Mesodermal cell (in vitro differentiated cells): ENCODE data around the gene TBC1D24.
A peak's percentile ranks its signal among the peaks of the same experiment; 100 is the strongest.

Source experiments
- H3K27ac ChIP-seq: 2 replicates; pipeline ENCODE4 v1.7.0; 2013; ENCODE audit warnings: mild to moderate bottlenecking, low read depth, low read length, moderate library complexity; ENCODE audit not compliant: severe bottlenecking
- H3K36me3 ChIP-seq: 2 replicates; pipeline ENCODE4 v1.7.1; 2013; ENCODE audit warnings: mild to moderate bottlenecking, low read length, moderate library complexity; ENCODE audit not compliant: control insufficient read depth, insufficient read depth
- H3K4me1 ChIP-seq: one replicate; pipeline ENCODE4 v1.7.1; 2013; ENCODE audit warnings: mild to moderate bottlenecking, low read length; ENCODE audit not compliant: insufficient read depth, control insufficient read depth, poor library complexity, severe bottlenecking
- H3K4me3 ChIP-seq: 2 replicates; pipeline ENCODE4 v1.7.0; 2013; ENCODE audit warnings: low read length, control low read depth, mild to moderate bottlenecking; ENCODE audit not compliant: insufficient read depth, poor library complexity, severe bottlenecking; ENCODE audit errors: extremely low read depth
- H3K9me3 ChIP-seq: 2 replicates; pipeline ENCODE4 v1.7.1; 2013; ENCODE audit warnings: mild to moderate bottlenecking, low read length, moderate library complexity; ENCODE audit not compliant: control insufficient read depth
- WGBS, 2 experiments: methylation state at CpG; one replicate each; pipeline ENCODE4 v1.1.5; 2013; ENCODE audit warnings: missing lambda C conversion rate in 2 of 2; ENCODE audit not compliant: insufficient coverage in 2 of 2; 5-methylcytosine and 5-hydroxymethylcytosine counted together

The TBC1D24 gene

DNA sequence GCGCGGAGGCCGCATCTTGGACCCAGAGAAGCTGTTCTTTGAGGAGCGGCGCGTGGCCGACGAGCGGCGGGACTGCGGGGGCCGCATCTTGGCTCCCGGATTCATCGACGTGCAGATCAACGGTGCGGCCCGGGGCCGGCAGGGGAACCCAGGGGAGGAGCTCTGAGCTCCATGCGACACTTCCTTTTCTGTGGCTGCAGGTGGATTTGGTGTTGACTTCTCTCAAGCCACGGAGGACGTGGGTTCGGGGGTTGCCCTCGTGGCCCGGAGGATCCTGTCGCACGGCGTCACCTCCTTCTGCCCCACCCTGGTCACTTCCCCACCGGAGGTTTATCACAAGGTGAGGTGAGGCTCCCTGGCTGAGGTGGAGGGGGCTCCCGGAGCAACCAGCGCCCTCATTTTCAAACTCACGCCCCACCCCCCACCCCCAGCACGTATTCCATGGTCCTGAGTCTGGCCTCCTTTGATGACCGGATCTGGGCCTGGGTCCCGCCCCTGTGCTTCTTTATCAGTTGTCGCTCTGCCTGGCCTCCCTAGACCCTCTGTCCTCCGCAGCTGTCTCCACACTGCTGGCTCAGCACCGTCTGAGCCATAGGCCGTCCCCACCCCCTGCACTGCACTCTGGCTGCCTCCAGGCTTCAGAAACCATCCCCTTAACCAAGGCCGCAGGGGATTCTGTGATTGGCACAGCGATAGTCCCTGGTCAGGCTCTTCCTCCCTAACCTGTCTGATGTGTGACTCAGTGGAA lies 46.0 kb downstream of the TBC1D24 start:
- Histone ChIP-seq H3K27ac (peak overlapping the region; percentile 57), H3K9me3 (no peaks in the 10 kb centered on the region), H3K36me3 (peaks cover 50% of the 10 kb centered on the region), H3K4me3 (peak overlapping the region; percentile 56), H3K4me1 (peaks cover 30% of the 10 kb centered on the region)
- WGBS, 2 experiments, result 21% methylated on average over 27 to 31 of the region's 41 CpGs

DNA sequence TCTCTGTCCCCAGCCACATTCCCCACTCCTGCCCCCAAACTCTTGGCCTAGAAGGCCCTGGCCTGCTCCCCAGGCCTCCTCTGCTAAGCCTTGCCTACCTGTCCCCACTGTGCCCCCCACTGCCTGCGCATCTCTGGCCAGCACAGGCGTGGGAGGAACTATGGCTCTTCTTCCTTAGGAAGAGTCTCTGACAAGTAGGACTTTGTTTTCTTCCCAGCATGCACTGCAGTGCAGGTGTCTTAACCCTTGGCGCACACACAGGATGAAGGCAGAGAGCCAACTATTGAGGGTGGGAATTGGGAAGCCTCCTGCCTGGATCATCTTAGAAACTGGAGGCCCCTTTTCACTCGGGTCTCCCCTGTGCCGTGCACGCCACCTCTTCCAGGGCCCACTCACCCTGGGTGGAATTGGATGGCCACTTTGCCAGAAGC lies 48.9 kb downstream of the TBC1D24 start:
- no peak overlapping the region for H3K27ac ChIP-seq
- peaks cover 64% of the 10 kb centered on the region for H3K36me3 ChIP-seq
- WGBS, 2 experiments, result 88 to 98% methylated on average over 5 of the region's 6 CpGs
- H3K4me1 ChIP-seq, result peaks cover 10% of the 10 kb centered on the region
- H3K4me3 ChIP-seq, result no peak overlapping the region
- H3K9me3 ChIP-seq, result no peaks in the 10 kb centered on the region

DNA sequence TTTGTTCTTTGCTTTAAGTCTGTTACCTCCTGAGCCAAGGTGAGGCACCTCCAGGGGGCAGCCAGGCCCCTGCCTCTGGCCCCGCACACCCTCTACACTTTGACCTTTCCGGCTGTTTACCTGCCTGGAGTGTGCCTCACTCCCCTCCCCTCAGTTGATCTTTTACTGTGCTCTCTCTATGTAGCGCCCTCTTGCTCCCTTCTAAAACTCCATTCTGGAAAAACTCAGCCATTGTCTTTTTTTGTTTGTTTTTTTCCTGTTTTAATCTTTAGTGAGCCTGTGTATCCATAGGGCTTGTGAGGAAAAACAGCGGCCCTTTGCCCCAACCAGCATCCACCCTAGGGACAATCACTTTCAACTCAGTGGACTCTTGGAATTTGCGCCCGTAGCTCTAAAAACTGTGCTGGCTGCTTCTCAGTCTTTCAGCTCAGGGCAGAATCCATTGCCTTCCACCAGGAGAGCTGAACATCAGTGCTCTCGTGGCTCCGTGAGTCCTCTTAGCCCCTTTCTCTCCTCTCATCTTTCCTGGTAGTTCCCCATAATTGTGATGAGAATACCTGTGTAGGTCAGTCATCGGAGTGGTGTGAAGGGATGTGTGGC lies 49.5 kb downstream of the TBC1D24 start:
- Histone ChIP-seq H3K4me3 (no peak overlapping the region), H3K4me1 (peaks cover 8% of the 10 kb centered on the region), H3K36me3 (peaks cover 65% of the 10 kb centered on the region), H3K27ac (no peak overlapping the region), H3K9me3 (no peaks in the 10 kb centered on the region)
- WGBS, 2 experiments, result 96 to 98% methylated on average over 5 to 7 of the region's 9 CpGs

DNA sequence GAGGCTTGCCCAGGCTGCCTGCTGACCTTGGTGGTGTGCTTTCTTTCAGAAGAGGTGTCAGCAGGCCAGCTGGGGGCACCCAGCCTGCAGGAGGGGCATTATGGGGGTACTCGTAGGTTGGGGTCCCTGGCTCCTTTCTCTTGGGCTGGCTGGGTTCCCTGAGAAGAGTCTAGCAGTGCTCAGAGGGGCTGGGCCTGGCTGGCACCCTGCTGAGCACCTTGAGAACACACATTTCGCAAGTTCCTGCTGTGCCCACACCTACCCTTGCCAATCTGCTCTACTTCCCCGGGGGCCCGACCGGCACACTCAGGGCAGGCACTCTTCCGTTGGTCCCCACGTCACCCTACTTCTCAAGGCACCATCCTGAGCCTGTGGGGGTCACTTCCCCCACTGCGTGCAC lies 51.2 kb downstream of the TBC1D24 start:
- Histone ChIP-seq H3K27ac (no peak overlapping the region), H3K4me3 (no peak overlapping the region), H3K36me3 (peaks cover 71% of the 10 kb centered on the region), H3K4me1 (peaks cover 4% of the 10 kb centered on the region), H3K9me3 (no peaks in the 10 kb centered on the region)
- WGBS, 2 experiments, result 91 to 98% methylated on average over 7 to 8 of the region's 8 CpGs

DNA sequence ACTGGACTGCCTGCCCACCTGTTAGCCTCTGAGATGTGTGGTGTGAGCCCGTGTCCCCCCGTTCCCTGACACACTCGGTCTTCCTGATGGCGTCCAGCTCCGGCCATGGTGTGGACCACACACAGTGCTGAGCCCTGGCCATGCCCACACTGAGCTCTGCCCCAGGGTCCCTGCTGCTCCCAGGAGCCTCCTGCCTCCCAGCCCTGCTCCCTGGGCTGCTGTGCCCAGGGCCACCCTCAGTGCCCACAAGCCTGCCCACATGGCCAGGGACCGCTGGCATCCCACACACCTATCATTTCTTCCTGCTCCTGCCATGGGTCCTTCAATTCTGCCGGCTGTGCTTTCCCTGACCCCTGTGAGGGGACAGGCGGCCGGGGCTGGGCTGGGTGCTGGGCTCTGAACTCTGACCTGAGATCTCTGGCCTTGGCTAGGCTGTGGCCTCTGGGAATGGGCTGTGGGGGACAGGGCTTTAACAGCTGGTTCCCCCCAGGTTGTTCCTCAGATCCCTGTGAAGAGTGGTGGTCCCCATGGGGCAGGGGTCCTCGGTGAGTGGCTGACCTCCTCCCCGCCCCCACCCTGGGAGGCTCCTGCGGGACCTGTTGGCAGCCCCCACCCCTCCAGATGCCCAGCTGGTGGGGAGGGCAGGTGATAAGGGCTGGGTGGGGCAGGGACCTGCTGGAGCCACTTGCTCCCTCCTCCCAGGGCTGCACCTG lies 52.3 kb downstream of the TBC1D24 start:
- Histone ChIP-seq H3K27ac (no peak overlapping the region), H3K36me3 (peaks cover 63% of the 10 kb centered on the region), H3K4me1 (no peaks in the 10 kb centered on the region), H3K4me3 (no peak overlapping the region), H3K9me3 (no peaks in the 10 kb centered on the region)
- WGBS, 2 experiments, result 93 to 95% methylated on average over 10 to 12 of the region's 12 CpGs

DNA sequence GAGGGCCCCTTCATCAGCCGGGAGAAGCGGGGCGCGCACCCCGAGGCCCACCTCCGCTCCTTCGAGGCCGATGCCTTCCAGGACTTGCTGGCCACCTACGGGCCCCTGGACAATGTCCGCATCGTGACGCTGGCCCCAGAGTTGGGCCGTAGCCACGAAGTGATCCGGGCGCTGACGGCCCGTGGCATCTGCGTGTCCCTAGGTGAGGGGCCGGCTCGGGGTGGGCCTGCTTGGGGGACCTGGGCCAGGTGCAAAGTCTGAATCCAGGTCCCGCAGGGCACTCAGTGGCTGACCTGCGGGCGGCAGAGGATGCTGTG lies 52.8 kb downstream of the TBC1D24 start:
- H3K9me3 ChIP-seq, result no peaks in the 10 kb centered on the region
- 95 to 97% methylated on average over 20 to 21 of the region's 24 CpGs for WGBS, 2 experiments
- H3K27ac ChIP-seq, result no peak overlapping the region
- H3K4me3 ChIP-seq, result no peak overlapping the region
- H3K36me3 ChIP-seq, result peaks cover 58% of the 10 kb centered on the region
- H3K4me1 ChIP-seq, result peaks cover 2% of the 10 kb centered on the region

DNA sequence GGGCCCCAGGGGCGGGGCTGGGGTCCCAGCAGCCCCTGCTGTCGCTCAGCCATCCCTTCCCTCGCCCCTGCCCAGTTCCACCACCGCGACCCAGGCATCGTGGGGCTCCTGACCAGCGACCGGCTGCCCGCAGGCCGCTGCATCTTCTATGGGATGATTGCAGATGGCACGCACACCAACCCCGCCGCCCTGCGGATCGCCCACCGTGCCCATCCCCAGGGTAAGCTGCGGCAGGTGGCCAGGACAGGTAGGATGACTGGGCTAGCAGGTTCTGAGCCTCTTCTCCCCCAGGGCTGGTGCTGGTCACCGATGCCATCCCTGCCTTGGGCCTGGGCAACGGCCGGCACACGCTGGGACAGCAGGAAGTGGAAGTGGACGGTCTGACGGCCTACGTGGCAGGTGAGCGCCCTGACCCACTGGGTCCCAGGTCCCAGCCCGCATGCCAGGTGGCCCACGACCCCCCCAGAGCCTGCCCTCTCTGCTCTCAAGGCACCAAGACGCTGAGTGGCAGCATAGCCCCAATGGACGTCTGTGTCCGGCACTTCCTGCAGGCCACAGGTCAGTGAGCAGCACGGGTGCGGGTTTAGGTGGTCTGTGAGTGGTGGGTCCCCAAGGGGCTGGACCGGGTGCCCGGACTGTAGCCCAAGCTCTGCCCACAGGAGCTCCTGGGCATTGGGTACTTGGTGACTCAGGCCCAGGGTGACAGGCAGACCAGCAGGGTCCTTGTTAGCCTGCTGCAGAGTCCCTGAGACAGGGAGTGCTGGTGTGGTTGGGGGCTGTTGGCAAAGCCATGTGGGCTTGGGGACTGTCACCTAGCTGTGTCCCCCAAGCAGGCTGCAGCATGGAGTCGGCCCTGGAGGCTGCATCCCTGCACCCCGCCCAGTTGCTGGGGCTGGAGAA lies 53.5 kb downstream of the TBC1D24 start:
- WGBS, 2 experiments, result 96 to 98% methylated on average over 31 to 33 of the region's 36 CpGs
- H3K4me3 ChIP-seq, result no peak overlapping the region
- H3K27ac ChIP-seq, result no peak overlapping the region

DNA sequence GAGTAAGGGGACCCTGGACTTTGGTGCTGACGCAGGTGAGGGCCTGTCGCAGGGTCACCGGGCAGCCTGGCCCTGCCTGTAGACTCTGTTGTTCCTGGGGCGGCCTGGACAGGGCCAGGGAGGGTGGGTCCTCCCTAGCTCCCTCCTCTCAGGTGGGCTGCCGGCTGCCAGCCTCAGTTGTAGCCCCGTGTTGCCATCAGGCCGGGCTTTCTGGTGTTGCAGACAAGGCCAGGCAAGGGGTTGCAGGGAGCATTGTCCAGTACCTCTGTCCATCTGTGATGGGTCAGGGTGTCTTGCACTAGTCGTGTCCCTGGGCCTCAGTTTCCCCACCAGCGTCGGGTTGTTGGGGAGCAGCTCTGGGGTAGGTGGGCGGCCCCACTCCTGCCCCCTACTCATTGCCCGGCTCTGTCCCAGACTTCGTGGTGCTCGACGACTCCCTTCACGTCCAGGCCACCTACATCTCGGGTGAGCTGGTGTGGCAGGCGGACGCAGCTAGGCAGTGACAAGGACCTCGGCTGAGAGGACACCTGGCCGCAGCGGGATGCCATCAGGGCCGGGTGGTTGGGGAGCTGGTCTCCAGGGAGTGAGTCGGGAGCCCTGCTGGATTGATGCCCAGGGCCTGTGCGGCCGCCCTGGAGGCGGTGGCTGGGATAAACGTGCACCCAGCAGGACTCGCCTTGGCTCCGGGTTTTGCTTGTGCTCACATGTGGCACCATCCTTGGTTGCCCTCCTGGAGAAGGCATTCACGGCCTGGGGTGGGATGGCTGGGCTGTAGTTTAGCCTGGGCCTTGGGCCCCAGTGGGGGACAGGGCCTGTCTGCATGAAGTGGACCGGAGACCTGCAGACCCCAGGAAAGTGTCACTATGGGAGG lies 54.4 kb downstream of the TBC1D24 start:
- H3K4me3 ChIP-seq, result no peak overlapping the region

More for the DNA sequence above, 53.5 kb downstream of the TBC1D24 start:
- Histone ChIP-seq H3K36me3 (peaks cover 52% of the 10 kb centered on the region), H3K9me3 (no peaks in the 10 kb centered on the region), H3K4me1 (peaks cover 5% of the 10 kb centered on the region)

DNA sequence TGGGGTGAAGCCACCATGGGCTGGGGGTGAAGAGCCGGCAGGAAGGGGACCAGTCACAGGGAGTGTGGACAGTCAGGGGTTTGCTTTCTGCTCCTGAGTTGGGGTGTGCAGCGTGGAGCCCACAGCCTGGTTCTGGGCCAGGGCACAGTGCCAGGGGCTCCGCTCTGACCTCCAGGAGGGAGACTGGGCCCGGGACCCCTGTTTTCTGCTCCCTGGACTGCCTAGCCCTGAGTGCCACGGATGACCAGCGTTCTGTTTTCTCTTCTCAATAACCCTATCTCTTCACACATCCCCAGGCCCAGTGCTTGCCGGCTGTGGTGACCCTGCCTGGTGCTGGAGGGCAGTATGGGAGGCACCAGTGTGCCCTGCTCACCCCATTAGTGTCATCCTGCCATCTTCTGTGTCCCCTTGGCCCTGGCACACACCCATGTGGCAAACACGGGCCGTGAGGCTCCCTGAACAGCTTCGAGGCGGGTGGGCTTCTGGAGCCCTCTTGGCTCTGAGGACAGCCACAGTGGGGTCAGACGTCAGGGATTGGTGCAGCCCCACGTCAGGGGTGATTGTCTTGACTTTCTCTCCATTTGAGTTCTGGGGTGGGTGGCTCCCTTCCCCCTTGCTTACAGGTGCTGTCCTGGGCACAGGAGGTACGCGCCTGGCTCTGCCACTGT lies 55.2 kb downstream of the TBC1D24 start:
- WGBS, 2 experiments, result 93 to 96% methylated on average over 9 to 14 of the region's 15 CpGs
- no peak overlapping the region for H3K4me3 ChIP-seq
- no peak overlapping the region for H3K27ac ChIP-seq
- peaks cover 11% of the 10 kb centered on the region for H3K4me1 ChIP-seq
- H3K9me3 ChIP-seq, result no peaks in the 10 kb centered on the region
- H3K36me3 ChIP-seq, result peaks cover 36% of the 10 kb centered on the region

More for the DNA sequence above, 54.4 kb downstream of the TBC1D24 start:
- peaks cover 5% of the 10 kb centered on the region for H3K4me1 ChIP-seq
- peaks cover 43% of the 10 kb centered on the region for H3K36me3 ChIP-seq
- H3K9me3 ChIP-seq, result no peaks in the 10 kb centered on the region
- no peak overlapping the region for H3K27ac ChIP-seq
- WGBS, 2 experiments, result 93 to 96% methylated on average over 29 of the region's 32 CpGs
